DMS53 treated with DMSO at 0.1 percent for 48 hours (cell line): ENCODE measurements around the gene KLB.
A peak's percentile ranks its signal among the peaks of the same experiment; 100 is the strongest.
"Not testable (repeated sequence)": the region's sequence is repeated elsewhere in the genome, so short reads cannot be mapped to it uniquely, and the experiment has no call there.

Source experiments
- DNase-seq: peaks from one replicate; lab custom pipeline; 2025; ENCODE audit not compliant: unreplicated experiment; lab: John Stamatoyannopoulos, UW

KLB gene

DNA sequence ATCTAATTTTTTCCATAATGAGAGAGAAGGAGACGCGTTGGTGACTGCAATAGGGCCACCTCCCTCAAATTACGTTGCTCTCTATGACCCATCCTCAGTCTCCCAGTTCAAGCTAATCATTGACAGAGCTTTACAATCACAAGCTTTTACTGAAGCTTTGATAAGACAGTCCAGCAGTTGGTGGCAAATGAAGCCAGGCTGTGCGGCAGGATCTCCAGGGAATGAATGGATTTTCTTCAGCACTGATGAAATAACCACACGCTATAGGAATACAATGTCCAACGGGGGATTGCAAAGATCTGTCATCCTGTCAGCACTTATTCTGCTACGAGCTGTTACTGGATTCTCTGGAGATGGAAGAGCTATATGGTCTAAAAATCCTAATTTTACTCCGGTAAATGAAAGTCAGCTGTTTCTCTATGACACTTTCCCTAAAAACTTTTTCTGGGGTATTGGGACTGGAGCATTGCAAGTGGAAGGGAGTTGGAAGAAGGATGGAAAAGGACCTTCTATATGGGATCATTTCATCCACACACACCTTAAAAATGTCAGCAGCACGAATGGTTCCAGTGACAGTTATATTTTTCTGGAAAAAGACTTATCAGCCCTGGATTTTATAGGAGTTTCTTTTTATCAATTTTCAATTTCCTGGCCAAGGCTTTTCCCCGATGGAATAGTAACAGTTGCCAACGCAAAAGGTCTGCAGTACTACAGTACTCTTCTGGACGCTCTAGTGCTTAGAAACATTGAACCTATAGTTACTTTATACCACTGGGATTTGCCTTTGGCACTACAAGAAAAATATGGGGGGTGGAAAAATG lies at the start of gene KLB:
Gene KLB, plus strand, starts transcription at position 168 of the 821 bp plus-strand sequence. Its CDS starts 20 bp downstream, at position 188.
- peak; percentile 78 for DNase-seq

DNA sequence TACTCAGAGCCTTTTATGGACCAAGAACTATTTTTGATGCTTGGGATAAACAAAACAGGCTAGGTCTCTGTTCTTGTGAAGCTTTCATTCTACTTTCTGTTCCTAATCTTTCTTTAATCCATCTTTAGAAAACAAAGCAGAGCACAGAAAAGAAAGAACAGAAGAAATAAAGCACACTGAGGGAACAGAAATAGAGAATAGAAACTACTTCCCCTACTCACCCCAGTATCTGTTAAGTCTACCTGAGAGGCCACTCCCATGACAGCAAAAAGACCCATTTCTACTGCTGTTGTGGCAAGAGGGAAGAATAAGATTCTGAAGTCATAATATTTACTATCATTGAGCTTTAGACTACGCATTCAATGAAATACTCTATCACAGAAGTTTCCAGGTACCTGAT lies 49.7 kb upstream of the KLB start:
- no peak for DNase-seq

DNA sequence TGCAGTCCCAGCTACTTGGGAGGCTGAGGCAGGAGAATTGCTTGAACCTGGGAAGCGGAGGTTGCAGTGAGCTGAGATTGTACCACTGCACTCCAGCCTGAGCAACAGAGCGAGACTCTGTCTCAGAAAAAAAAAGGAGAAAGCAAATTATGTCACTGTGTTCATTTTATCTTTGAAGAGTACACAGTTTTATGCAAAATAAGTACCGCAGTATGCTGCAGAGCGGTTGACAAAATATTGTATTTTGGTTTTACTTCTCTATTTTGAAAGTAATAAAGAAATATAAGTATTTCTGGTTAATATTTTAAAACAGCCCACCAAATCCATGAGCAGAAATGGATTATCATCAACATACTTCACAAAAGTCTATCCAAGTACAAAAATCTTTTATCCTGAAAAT lies 46.1 kb upstream of the KLB start:
- DNase-seq = not testable (repeated sequence)

DNA sequence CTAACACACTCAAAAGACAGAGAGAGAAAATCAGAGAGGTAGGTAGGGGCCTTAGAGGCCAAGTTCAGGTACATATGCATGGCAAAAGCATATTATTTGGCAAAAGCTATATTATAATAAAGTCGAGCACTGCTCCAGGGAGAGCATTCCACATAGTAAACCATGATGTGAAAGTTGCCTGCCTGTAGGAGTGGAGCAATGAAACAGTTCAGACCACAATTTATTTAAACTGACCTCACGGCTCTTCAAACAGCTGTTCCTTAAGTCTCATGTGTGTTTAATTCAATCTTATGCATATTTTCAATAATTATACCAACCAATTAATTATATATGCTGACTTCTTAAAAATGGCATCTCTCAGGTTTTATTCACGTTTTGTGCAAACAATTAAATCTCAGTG lies 43.9 kb upstream of the KLB start:
- no peak for DNase-seq

DNA sequence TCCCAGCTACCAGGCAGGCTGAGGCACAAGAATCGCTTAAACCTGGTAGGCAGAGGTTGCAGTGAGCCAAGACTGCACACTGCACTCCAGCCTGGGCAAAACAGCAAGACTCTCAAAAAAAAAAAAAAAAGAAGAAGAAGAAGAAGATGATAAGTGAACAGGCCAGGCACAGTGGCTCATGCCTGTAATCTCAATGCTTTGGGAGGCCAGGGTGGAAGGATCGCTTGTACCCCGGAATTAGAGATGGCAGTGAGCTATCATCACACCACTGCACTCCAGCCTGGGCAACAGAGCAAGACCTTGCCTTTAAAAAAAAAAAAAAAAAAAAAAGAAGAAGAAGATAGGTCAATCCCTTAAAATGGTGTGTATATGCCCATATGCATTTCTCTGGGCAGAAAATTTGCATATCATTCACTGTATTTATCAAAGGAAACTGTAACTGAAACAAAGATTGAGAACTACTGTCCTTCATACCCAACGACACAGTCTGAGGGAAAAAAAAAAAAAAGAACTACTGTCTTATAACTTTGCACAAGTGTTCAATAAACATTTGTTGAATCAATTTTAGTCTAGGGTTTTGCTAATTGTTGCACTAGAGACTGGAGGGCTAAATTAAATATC lies 42.8 kb upstream of the KLB start:
- no peak for DNase-seq

DNA sequence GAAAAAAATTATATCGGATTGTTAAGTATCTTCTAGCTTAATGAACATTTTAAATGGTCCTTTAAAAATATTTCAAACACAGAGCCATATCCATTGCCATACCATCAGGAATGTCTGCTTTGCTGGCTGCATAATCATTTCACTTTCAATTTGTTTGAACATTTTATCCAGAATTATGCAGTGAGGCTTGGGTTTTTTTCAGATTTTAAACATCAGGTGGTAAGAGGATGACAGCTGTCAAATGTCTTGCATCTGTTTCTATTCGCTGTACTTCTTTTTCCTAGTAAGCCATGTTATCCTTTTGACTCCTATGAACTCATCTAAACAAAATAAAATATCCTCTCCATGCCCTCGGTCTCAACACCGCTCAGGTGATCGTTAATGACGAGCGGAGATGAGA lies 41.4 kb upstream of the KLB start:
- DNase-seq = no peak

DNA sequence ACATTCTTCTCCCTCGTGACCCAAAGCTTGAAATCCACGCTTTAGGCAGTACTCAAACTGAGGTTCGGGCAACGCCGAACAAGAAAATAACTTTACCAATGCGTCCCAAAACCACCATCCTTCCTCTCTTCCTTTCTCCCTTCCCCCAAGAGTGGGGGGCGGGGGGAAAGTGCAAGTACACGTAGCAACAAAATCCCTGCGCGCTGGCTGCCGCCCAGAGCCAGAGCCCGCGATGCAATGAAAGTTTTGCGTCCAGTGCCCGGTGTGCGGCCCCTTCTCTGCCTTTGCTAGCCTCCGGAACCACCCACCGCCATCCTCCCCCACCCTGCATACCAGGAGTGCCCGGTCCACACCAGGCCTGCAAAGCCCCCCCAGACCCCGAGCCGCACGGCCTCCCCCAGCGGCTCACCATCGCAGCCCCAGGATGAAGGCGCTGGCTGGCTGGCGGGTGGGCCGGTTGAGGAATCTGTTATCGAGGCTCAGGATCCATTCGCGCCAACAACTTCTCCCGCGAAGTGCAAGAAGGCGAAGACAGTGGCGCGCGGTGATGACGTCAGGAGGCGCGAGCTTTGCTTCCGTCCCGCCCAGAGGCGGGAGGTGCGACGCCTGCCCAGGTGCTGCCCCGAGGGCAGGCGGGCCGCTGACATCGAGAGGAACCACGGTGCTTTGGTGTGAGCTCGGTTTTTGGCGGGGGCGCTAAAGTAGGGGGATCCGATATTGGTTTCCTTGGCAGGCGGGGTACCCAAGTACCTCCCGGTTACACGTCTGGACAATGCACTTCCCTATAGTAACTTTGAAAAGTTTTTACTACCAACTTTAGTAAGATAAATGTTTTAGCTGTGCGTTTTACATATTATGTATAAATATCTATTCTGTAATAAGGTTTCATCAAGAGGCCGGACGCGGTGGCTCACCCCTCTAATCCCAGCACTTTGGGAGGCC lies 40.6 kb upstream of the KLB start, which contains the start of gene RFC1:
Gene RFC1, minus strand, starts transcription at position 533 of the 942 bp plus-strand sequence. Its CDS starts 121 bp downstream, at position 412.
- peak; percentile 94 for DNase-seq

DNA sequence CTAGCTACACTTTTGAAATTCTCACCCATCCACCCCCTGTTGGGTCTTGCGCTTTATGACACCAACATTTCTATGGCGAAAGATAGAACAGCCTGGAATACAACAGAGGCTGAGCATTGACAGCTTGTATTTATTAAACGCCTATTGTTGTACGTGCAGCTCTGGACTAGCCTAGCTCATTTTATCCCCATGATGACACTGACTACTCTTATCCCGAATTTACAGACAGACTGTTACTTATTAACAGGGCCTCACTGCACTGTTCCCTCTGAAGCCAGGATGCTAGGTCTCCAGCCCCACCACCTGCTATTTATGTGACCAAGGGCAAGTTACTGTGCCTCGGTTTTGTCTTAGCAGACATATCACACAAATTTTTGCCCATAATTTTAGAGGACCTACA lies 39.6 kb upstream of the KLB start:
- DNase-seq = peak; percentile 88

DNA sequence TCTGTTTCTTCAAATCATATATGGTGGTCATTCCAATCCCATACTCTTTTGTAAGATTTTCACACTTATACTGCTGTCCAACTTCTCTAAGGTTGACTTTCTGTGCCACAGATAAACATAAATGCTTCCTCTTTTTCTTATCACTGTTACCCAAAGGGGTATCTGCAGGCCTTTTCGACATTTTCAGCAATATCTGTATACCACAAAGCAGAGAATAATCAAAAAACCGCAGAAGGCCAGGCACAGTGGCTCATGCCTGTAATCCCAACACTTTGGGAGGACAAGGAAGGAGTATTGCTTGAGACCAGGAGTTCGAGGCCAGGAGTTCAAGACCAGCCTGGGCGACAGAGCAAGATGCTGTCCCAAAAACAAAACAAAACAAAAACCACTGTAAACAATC lies 37.4 kb upstream of the KLB start:
- no peak for DNase-seq

DNA sequence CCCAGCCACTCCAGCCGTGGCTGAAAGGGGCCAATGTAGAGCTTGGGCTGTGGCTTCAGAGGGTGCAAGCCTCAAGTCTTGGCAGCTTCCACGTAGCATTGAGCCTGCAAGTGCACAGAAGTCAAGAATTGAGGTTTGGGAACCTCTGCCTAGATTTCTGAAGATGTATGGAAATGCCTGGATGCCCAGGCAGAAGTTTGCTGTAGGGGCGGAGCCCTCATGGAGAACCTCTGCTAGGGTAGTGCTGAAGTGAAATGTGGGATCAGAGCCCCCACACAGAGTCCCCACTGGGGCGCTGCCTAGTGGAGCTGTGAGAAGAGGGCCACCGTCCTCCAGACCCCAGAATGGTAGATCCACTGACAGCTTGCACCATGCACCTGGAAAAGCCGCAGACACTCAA lies 35.5 kb upstream of the KLB start:
- not testable (repeated sequence) for DNase-seq

DNA sequence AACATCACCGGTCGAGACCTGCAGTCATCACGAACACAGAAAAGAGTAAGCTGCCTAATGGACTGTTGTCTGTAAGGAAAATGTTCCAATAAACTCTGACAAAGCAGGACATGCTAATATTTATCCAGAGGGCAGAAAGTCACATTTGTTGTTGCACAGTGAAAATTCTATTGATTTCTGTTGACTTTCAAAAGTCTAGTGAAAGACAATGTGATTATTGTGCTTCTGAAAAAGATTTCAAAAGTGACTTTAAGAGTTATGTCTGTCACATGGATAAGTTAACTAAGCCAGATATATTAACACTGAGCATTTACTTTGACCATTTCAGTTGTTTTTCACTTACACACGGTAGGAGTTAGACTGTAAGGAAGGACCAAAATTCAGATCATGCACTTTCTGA lies 31.3 kb upstream of the KLB start:
- no peak for DNase-seq

DNA sequence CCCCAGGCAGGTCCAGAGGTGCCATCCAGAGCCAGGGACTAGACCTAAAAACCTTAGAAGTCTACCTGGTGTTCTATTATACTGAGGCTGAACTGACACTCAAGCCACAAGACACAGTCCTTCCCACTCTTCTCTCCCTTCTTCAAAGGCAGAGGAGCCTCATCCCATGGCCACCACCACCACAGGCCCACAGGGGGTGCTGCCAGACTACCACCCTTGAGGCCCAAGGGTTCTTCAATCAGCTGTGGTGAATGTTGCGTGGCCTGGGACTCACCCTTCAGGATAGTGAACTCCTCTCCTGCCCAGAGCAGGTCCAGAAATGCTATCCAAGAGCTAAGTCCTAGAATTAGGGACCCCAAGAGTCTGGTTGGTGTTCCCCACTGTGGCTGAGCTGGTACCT lies 23.0 kb upstream of the KLB start:
- no peak for DNase-seq

DNA sequence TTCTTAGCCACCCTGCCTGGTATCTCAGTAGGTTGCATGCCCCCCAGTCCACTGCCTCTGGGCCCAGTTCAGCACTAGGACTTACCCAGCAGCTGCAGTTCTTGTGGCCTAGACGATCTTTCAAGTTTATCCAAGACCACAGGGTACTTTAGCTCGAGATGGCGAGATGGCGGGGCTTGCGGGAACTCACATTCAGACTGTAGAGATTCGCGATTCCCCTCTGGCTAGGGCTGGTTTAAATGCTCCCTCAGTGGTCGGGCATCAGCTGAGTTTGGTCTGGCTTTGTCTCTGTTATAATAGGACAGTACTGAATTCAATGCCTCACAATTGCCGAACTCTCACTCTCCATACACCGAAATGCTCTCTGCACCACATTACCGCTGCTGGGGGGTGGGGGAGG lies 22.2 kb upstream of the KLB start:
- no peak for DNase-seq

DNA sequence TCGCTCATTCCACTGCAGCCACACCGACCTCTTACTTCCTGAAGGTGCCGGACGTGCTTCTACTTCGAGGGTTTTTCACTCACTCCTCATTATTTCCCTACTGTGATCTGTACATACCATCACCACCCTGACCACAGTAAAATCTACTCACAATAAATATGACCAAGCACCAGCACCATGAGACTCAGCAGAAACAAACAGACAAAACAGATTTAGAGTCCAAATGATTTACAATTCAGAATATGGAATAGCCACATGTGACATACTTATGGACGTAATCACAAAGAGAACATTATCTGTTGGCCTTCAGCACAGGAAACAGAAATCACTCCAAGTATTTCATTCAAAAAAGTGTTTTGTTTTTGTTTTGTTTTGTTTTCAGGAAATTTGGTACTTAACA lies 16.1 kb upstream of the KLB start:
- no peak for DNase-seq

DNA sequence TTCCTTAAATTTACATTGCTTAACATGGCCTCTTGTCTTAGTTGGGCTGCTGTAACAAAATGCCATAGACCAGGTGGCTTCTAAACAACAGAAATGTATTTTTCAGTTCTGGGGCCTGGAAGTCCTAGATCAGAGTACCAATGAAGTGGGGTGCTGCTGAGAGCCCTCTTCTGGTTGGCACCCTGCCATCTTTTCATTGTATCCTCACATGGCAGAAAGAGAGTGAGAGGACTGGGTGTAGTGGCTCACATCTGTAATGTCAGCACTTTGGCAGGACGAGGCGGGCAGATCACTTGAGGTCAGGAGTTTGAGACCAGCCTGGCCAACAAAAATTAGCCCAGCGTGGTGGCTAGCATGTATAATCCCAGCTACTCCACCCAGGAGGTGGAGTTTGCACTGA lies 12.0 kb upstream of the KLB start:
- DNase-seq = no peak

DNA sequence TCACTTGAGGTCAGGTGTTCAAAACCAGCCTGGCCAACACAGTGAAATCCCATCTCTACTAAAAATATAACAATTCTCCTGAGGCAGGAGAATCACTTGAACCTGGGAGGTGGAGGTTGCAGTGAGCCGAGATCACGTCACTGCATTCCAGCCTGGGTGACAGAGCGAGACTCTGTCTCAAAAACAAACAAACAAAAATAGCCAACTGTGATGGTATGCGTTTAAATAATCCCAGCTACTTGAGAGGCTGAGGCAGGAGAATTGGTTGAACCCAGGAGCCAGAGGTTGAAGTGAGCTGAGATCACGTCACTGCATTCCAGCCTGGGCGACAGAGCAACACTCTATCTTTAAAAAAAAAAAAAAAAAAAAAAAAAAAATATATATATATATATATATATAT lies 5.1 kb upstream of the KLB start:
- not testable (repeated sequence) for DNase-seq

DNA sequence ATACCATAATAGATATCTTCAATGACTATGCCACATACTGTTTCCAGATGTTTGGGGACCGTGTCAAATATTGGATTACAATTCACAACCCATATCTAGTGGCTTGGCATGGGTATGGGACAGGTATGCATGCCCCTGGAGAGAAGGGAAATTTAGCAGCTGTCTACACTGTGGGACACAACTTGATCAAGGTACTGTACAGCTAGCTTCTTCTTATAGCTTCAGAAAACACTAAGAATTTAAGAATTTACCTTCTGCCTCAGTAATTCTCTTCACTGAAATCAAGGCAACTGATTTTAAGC lies 805 bp downstream of the KLB start:
- DNase-seq = no peak

DNA sequence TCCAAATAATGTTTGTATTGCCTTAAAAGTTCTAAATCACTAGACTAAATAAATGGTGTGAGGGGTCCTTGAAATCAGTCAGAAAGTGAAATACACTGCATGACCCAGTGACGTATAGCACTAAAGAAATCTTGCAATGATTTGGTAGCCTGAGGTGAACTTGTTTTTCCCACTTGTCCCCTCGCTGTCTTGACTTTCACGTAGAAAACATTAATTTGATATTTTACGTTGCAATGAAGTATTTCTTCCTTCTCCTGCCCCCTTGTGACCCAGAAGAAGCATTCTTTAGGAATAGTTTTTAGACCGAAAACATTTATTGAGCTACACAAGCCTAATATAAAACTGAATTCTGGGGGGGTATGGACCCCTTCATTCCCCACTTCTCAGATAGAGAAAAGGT lies 3.7 kb downstream of the KLB start:
- DNase-seq = no peak

DNA sequence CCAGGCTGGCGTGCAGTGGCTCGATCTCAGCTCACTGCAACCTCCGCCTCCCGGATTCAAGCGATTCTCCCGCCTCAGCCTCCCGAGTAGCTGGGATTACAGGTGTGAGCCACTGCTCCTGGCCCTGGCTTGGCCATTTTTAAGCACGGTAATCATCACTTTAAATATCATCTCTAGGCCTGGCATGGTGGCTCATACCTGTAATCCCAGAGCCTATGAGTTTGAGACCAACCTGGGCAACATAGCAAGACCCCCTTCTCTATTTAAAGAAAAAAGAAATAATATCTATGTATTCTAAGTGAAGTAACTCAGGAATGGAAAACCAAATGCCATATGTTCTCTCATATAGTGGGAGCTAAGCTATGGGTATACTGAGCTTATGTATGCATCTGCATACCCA lies 4.8 kb downstream of the KLB start:
- DNase-seq = not testable (repeated sequence)

DNA sequence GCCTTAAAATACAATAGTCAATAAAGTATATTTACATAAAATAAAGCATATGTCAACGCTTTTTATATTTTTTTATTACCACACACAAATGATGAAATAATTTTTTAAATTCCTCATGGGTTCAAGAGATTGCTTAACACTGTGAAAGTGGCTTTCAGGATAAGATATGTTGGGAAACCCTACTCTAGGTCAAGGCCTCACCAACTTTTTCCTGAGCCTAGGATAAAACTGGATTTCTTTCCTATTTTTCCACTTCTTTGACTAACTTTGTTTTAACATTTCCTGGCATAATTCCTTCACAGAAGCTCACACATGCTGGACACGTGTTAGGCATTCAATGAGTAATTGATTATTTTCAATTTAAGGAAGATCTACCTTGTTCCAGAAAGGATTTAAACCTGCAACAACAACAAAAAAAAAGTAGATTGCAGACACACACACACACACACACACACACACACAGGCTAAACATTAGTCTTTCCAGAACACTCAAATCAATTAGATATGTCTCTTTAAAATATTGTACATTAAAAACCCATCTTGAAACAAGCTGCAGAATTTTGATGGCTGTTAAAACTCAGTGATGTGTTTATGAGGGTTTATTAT lies 9.1 kb downstream of the KLB start:
- DNase-seq = no peak

DNA sequence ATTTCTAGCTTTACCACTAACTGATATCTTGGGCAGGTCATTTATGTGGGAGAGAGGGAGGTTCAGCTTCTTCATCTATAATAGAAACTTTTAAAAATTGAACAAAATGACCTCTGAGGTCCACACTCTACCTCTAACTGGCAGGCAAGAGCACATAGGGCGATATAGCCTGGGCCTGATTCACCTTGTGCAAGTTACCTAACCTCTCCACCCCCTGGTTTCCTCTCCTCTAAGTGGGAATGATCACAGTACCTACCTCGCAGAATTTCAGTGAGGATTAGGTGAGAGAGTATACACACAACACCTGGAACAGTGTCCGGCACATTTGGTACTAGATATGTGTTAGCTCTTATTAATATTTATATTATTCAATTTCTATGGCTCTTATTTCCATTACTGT lies 15.5 kb downstream of the KLB start:
- no peak for DNase-seq
